Panc1 (cell line): ENCODE measurements around the gene DSCAML1. TPM values are rescaled to one million over a fixed set of nuclear protein-coding genes. Genes with fewer than 3 reads are reported as not detected.

Experiments
- ATAC-seq: fragments of 200-7000 bp; cut with Tn5 transposase; 2 replicates; pipeline ENCODE4 v1.9.1; 2020; ENCODE audit warnings: mild to moderate bottlenecking, moderate library complexity
- BruUV-seq: library from RNA; stranded (reverse); fragments of 400-500 nt; replicated peaks from 2 replicates; lab custom pipeline; 2021; lab: Mats Ljungman, UMichigan
- CTCF ChIA-PET: fragments of 300-600 bp; sonication (Branson Sonifier 250); formaldehyde crosslinking; loops from one replicate; lab custom pipeline; 2022; ENCODE audit warnings: antibody characterized with exemption; lab: Charles Lee
- POLR2A ChIA-PET: fragments of 300-600 bp; sonication (Branson Sonifier 250); formaldehyde crosslinking; loops from one replicate; lab custom pipeline; 2022; ENCODE audit warnings: antibody characterized with exemption; lab: Charles Lee
- DNase-seq: peaks from one replicate; pipeline ENCODE4 v3.0.0-alpha.2; 2010; ENCODE audit warnings: low read depth, low spot score
- H3K27ac ChIP-seq: 2 replicates; pipeline ENCODE4 v1.5.1; 2011; ENCODE audit warnings: mild to moderate bottlenecking, low read length, inconsistent platforms
- H3K27me3 ChIP-seq: fragments of 200-500 bp; sonication (Bioruptor generic); 2 replicates; pipeline ENCODE4 v1.6.0; 2014; ENCODE audit warnings: low read length, inconsistent platforms; ENCODE audit not compliant: control insufficient read depth, insufficient read depth
- H3K36me3 ChIP-seq: fragments of 200-500 bp; sonication (Bioruptor generic); 2 replicates; pipeline ENCODE4 v1.5.1; 2014; ENCODE audit warnings: inconsistent platforms, mild to moderate bottlenecking, low read length, moderate library complexity; ENCODE audit not compliant: control insufficient read depth, insufficient read depth
- H3K4me1 ChIP-seq: 2 replicates; pipeline ENCODE4 v1.5.1; 2011; ENCODE audit warnings: inconsistent platforms, mild to moderate bottlenecking, low read length, moderate library complexity; ENCODE audit not compliant: control insufficient read depth, insufficient read depth
- H3K4me3 ChIP-seq, 2 experiments: 2 replicates each; pipeline ENCODE4 v1.5.1; 2011 to 2012; ENCODE audit warnings: low read depth in 2 of 2, low read length in 2 of 2, mild to moderate bottlenecking in 2 of 2, inconsistent platforms in 1 of 2, moderate library complexity in 1 of 2
- H3K9me3 ChIP-seq: fragments of 200-500 bp; sonication (Bioruptor generic); 2 replicates; pipeline ENCODE4 v1.5.1; 2014; ENCODE audit warnings: low read depth, mild to moderate bottlenecking, inconsistent platforms, low read length, moderate library complexity; ENCODE audit not compliant: control insufficient read depth, insufficient read depth
- CTCF ChIP-seq: fragments of 450-650 bp; IDR thresholded peaks from 2 replicates; pipeline ENCODE4 v1.5.1; 2017; ENCODE audit warnings: mild to moderate bottlenecking
- POLR2AphosphoS5 ChIP-seq: IDR thresholded peaks from 2 replicates; pipeline ENCODE4 v1.6.1; 2012; ENCODE audit warnings: mild to moderate bottlenecking, low read depth, low read length, moderate library complexity
- REST ChIP-seq, 2 experiments: IDR thresholded peaks; 2 replicates each; pipeline ENCODE4 v1.6.1; 2011 to 2012; ENCODE audit warnings: low read depth in 2 of 2, control low read depth in 1 of 2, low read length in 1 of 2, mild to moderate bottlenecking in 1 of 2, moderate library complexity in 1 of 2; ENCODE audit not compliant: insufficient read depth in 1 of 2
- SIN3A ChIP-seq: IDR thresholded peaks from 2 replicates; pipeline ENCODE4 v1.6.1; 2012; ENCODE audit warnings: low read depth, mild to moderate bottlenecking, low read length, moderate library complexity, borderline replicate concordance; ENCODE audit not compliant: insufficient read depth
- TCF7L2 ChIP-seq: IDR thresholded peaks from 2 replicates; pipeline ENCODE4 v1.6.1; 2011; ENCODE audit warnings: mild to moderate bottlenecking, low read depth, low read length, inconsistent platforms
- in situ Hi-C: cut with HindIII; loops from 2 replicates; pipeline ENCODE4 v1.10.0; 2016; ENCODE audit warnings: low sequenced_read_pairs, low pct_unique_long_range_greater_than_20kb
- intact Hi-C: fragments of 100-400 bp; cut with micrococcal nuclease; formaldehyde crosslinking; loops from one replicate; pipeline ENCODE4 v1.10.0; 2022; ENCODE audit not compliant: unreplicated experiment
- total RNA-seq: library from RNA; stranded (reverse); gene quantifications from one replicate; pipeline ENCODE4 v1.2.1, GENCODE V29; 2021; ENCODE audit not compliant: unreplicated experiment

Gene DSCAML1
- total RNA-seq, 1 experiment from 2014 or later, result 1.6 TPM

GRCh38 chr11:117750357-117750756, 46.7 kb downstream of the DSCAML1 start:
- BruUV-seq, result no TSS peak
- TF ChIP-seq TCF7L2, result no peak
- TF ChIP-seq REST (IDR thresholded peaks at IDR 0.05; ENCODE audit: insufficient read depth in 1 of 2, low read depth in 2 of 2, low read length in 1 of 2), result no peak
- no peak for TF ChIP-seq SIN3A
- TF ChIP-seq CTCF, result no peak
- TF ChIP-seq POLR2AphosphoS5, result no peak
- POLR2A ChIA-PET, result no interaction called here
- intact Hi-C loops (no loop called here), in situ Hi-C loops (no loop called here)
- no peak overlapping the region for H3K27ac ChIP-seq
- H3K4me3 ChIP-seq, result no peak overlapping the region
- CTCF ChIA-PET, result no interaction called here
- H3K4me1 ChIP-seq, result no peaks in the 10 kb centered on the region
- H3K27me3 ChIP-seq, result no peaks in the 10 kb centered on the region; the same call in 1 of the 2 replicates
- no peaks in the 10 kb centered on the region for H3K36me3 ChIP-seq
- no peaks in the 10 kb centered on the region for H3K9me3 ChIP-seq
- DNase-seq (no peak), ATAC-seq (no peak)

GRCh38 chr11:117749541-117749910, 47.5 kb downstream of the DSCAML1 start:
- Histone ChIP-seq H3K27ac (no peak overlapping the region), H3K4me1 (no peaks in the 10 kb centered on the region), H3K27me3 (no peaks in the 10 kb centered on the region; the same call in 1 of the 2 replicates), H3K36me3 (no peaks in the 10 kb centered on the region), H3K9me3 (no peaks in the 10 kb centered on the region), H3K4me3 (no peak overlapping the region)
- TF ChIP-seq CTCF, result no peak
- no peak for TF ChIP-seq REST (IDR thresholded peaks at IDR 0.05; ENCODE audit: insufficient read depth in 1 of 2, low read depth in 2 of 2, low read length in 1 of 2)
- TF ChIP-seq TCF7L2, result no peak
- no TSS peak for BruUV-seq
- ATAC-seq, result no peak
- ChIA-PET CTCF (no interaction called here), POLR2A (no interaction called here)
- no peak for DNase-seq
- intact Hi-C loops, result no loop called here
- in situ Hi-C loops, result no loop called here
